ENCODE results near the gene RRP9.
"Not testable (repeated sequence)": the region's sequence is repeated elsewhere in the genome, so short reads cannot be mapped to it uniquely, and the experiment has no call there.

The RRP9 gene

DNA sequence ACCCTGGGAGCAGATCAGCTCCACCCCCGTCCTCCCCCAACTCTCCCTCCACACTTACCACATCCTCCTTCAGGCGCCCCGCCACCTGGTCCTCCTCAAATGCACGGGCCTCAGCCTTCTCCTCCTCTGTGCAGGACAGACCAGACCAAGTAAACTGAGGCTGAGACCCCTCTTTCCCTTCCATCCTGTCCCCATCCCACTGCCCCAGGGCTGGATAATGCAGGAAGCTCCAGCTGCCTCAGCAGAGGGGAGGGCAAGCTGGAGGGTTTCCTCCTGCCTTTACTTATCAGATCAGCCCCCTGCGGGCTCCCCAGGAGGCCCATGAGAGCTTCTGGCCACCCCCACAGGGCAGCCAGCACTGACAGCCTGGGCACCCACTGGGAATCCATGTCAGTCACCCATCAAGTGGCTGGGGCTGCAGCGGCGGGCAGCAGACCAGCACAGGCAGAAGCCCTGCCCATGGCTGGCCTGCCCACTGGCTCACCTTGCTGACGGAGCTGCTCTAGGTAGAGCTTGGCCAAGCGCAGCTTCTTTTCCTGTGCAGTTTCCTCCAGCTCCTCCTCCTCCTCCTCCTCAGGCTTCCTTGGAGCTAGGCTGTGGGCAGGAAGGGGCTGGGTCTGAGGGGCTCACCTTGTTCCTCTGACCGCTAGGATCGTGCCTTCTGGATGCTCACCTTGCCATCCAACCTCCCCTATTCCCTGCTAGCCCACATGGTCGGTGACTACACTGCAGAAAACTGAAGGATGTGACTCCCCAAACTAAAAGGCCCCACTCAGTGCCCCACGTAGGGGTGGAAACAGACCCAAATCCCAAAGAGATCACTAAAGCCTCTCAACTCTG lies 3.9 kb downstream of the RRP9 start:
- DNase-seq (ENCODE audit: low spot score): no peak

DNA sequence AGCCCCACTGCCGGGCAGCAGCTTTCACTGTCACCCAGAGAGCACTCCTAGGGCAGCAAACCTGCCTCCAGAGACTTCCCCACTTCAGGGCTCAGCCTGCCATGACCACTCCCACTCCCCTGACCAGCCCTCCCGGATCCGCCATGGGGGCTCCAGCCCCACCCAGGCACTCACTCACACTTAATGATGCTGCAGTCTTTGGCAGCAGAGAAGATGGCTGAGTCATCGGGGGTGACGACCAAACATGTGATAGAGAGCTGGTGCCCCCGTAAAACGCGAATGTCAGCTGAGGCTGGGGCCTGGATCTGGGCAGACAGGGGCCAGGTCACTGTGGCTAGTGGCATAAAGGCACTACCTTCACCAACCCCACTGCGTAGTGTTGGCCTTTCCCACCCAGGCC lies 4.7 kb downstream of the RRP9 start:
- DNase-seq (ENCODE audit: low spot score): no peak

DNA sequence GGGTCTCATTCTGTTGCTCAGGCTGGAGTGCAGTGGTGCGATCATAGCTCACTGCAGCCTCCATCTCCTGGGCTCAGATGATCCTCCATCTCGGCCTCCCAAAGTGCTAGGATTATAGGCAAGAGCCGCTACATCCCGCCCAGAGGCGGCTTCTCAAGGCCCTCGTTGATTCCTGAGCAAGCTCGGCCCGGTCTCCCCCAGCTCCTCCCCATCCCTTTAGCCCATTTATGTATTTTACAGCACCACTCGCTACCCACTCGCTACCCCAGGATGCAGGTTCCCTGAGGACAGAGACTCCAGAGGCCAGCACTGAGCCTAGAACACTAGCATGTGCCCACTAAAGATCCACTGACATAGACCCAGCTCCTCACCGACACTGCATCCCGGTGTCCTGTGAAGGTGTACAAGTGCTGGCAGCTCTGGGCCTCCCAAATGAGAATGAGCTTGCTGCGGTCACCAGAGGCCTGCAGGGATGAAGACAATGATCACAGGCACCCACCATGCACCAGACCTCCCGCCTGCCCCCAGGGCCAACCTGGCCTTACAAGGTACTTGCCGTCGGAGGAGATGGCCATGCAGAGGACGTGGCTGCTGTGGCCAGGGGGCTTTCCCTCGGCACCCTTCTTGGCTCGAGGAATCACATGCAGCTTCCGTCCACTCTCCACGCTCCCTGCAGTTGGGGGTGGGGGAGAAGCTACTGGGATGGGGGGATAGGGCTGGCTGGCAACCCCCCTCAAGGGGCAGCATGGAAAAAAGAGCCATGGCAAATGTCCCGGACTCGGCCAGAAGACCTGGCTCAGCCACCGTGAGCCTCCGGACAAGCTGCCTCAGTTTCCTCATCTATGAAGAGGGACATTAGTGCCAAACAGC lies 5.6 kb downstream of the RRP9 start:
- DNase-seq (ENCODE audit: low spot score): no peak

DNA sequence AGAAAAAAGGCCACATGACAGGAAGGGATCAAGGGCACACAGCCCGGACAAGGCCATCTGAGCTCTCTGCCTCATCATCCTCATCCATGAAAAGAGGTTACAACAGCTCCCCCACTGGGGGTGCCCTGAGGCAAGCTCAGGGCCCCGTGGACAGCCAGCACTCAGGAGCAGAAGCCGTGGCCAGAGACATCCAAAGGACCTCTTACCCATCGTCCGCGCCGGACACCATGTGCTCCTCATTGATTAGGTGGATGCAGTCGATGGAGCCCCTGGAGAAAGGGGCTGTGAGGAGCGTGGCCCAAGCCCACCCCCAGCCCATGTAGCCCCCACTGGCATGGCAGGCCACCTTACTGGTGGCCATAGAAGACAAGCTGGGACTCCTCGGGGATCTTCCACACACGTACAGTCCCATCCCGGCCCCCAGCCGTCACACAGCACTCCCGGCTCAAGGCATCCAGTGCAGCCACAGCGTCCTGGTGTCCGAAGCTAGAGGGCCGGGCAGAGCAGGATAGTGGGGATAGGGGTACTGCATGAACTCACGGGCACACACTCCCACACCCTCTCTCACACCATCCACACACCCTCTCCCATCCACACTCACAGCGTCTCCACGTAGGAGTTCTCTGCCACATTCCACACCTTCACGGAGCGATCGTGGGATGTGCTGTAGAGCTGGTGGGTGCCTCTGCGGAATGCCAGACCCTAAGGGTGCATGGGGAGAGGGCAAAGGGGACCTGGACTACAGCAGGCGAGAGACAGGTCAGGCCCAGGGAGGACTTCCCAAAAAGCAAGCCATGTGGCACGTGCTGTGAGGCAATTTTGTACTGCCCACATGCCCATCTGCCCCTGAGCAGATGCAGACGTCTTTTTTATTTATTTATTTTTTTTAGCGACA lies 6.5 kb downstream of the RRP9 start:
- no peak for DNase-seq (ENCODE audit: low spot score)

DNA sequence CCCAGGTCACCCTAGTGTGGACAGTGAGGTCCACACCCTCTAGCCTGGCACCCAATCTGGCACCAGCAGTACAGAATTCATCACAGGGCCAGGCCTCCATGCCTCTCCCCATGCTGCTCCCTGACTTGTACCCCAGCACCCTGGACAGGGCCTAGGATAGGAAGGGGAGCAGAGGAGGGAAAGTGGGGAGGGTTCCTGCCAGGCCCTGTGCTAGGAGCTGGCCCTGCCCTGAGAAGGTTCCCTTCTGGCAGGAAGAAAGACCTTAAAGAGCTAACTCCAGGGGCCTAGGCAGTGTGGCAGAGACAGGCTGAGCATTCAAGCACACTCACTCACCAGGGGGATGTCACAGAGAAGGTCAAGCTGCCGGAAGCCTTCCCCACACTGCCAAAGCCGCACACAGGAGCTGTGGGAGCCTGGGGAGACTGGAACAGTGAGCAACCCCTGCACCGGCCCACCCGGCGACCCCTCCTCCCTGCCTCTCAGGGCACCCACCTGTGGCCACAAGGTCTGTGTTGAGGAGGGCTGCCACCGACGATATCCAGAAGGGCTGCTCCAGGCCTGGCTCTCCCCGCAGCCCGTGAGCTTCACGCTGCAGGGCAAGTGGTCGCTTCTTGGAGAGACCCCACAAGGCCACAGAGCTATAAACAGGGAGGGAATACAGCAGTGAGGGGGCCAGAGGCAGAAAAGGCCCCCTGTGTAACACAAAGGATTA lies 7.4 kb downstream of the RRP9 start:
- no peak for DNase-seq (ENCODE audit: low spot score)

- no peak for DNase-seq (ENCODE audit: low spot score)
Measured at GRCh38 chr3:51933471-51934138, 8.1 kb downstream of the RRP9 start.

DNA sequence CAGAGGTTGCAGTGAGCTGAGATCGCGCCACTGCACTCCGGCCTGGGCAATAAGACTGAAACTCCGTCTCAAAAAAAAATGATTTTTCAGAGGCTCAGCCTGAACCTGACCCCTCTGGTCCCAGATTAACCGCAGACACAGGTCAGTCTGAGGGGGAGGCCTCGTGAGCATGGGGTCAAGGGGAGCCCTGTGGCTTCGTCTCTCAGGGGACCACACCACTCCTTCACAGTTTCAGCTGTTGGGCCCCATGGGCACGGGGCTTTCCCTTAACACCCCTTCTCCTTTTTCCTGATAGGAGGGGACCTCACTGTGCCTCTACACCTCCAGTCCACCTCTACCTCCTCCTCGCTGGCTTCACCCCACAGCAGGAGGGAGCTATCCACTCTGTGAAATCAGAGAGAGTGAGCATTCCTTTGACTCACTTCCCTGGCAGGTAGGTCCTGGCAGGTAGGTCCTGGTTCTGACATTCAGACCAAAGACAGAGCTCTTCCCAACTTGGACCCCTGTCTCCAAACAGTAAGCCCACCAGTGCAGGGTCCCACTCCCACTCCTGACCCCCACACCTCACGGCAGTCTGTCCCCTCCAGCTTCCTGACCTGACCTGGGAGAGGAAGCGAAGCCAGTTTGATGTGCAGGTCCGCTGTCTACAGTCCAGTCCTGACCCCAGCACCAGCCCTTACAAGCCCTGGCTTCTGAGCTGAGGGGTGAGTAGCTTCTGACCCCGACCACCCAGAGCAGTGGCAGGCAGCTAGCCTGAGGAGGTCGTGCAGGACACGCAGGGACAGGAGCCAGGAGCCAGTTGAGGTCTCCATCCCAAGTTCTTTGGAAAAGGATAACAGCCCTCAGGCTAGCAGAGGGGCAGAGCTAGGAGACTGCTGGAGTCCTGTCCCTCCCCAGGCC lies 9.0 kb downstream of the RRP9 start:
- no peak for DNase-seq (ENCODE audit: low spot score)

- no peak for DNase-seq (ENCODE audit: low spot score)
Measured at GRCh38 chr3:51931756-51932155, 9.9 kb downstream of the RRP9 start.

DNA sequence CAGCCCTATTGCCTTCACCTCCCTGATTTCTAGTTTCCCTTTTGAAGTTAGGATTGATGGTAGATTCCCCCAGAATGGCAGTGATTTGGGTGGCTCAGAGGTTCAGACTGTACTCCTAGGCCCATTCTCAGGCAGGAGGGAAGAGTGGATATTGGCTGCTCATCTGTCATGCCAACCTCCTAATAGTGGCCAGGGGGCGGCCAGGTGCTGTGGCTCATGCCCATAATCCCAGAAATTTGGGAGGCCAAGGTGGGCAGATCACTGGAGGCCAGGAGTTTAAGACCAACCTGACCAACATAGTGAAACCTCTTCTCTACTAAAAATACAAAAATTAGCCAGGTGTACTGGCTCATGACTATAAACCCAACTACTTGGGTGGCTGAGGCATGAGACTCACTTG lies 11.3 kb downstream of the RRP9 start:
- DNase-seq (ENCODE audit: low spot score): no peak

GRCh38 chr3:51929420-51930003 lies 12.2 kb downstream of the RRP9 start:
- DNase-seq (ENCODE audit: low spot score): no peak

DNA sequence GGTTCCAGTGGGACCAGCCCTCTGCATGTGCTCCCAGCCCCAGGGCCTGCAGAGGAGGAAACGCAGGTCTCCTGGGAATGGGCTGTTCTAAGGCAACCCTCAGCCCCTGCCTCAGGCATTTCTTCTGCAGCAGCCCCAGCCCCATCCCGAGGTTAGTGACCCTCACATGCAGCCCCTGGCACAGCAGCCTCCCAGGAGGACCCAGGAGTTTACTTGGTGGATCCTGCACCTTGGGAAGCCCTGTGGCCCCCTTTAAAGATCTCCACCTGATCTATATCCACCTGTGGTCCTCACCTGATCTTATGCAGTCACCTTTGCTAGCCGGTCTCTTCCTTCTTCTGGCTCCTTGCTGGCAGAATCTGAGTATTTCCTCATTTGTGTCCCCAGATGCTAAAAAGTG lies 12.7 kb downstream of the RRP9 start:
- DNase-seq (ENCODE audit: low spot score): not testable (repeated sequence)

DNA sequence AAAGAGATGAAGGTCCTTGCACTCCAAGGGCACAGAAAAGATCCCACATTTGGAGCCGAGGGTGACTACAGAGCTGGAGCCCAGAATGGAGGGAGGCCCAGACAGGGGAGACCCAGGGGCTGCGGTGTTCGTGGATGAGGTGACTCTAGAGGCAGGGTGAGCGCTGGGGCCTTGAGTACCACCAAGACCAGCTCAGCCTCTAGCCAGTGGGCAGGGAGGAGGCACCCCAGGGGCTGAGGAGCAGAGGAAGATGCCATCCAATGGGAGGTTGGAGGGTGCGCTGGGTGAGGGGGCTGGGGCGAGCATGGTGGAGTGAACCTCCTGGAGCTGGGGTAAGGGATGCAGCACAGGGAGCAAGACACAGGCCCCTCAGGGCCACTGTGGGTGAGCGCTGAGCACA lies 13.3 kb downstream of the RRP9 start:
- no peak for DNase-seq (ENCODE audit: low spot score)

- DNase-seq (ENCODE audit: low spot score): no peak
Measured at GRCh38 chr3:51927061-51927977, 14.4 kb downstream of the RRP9 start.

DNA sequence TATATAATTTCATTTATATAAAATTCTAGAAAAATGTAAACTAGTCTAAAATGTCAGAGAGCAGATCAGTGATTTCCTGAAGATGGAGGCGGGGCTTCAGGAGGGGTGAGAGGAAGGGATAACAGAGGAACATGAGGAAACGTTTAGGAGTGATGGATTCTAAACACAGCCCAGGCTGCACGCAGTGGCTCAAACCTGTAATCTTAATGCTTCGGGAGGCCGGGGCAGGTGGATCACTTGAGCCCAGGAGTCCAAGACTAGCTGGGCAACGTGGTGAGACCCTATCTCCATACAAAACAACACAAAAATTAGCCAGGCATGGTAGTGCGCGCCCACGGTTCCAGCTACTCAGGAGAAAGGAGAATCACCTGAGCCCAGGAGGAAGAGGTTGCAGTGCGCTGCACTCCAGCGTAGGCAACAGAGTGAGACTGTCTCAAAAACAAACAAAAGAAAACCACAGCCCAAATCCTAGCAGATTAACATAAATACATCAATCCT lies 20.6 kb downstream of the RRP9 start:
- no peak for DNase-seq (ENCODE audit: low spot score)

GRCh38 chr3:51916418-51916817 lies 25.3 kb downstream of the RRP9 start:
- no peak for DNase-seq (ENCODE audit: low spot score)

DNA sequence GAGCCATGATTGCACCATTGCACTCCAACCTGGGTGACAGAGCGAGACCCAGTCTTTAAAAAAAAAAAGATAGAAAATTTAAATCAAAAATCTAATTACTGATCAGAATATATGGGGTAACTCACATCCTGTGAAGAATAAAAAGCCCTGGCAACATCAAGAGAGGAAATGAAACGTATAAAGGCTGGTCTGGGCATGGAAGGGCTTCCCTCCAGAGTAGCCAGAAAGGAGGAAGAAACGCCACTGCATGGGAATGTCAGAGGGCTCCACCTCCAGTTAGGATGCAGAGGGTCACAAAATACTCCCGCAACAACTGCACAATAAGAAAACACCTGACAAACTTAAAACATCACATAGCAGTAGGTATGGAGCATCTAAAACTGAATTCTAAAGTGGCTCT lies 33.7 kb downstream of the RRP9 start:
- no peak for DNase-seq (ENCODE audit: low spot score)

DNA sequence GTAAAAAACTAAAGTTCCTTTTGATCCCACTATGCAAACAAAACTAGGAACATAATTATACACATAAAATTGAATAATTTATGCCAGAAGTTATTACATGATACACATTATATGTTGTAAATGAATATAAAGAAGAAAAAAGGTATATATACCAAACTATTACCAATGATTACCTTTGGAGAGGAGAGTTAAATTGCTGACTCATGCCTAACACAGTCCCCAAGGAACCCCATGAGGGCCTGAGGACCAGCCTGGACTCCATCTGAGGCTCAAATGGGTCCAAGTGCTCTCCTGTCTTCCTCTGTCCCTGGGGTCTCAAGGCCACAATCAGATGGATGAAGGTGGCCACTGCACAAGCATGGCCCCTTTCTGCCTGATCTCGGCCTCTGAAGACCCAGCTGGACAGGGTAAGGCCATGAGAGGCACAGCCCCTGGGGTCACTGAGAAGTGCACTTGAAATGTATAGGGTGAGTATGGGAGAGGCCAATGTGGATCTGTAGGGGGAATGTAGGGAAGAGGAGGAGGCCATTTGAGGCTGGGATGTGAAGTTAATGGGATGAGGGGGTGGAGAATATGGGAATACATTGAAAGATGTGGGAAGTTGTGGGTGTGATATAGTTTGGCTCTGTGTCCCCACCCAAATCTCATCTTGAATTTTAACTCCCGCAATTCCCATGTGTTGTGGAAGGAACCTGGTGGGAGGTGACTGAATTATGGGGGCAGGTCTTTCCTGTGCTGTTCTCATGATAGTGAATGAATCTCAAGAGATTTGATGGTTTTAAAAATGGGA lies 37.5 kb downstream of the RRP9 start:
- DNase-seq (ENCODE audit: low spot score): no peak
